SK-N-SH (cell line): ENCODE data around the gene PSMD10. TPM values are rescaled to one million over a fixed set of nuclear protein-coding genes. Genes with fewer than 3 reads are reported as not detected.

Experiments
- CTCF ChIA-PET: fragments of 300-600, 350-600 bp; formaldehyde crosslinking; extraction: SDS; loops from one replicate; lab custom pipeline; 2021; lab: Yijun Ruan, JAX
- POLR2A ChIA-PET: fragments of 350-600 bp; sonication (Branson Sonifier 250); formaldehyde crosslinking; extraction: SDS; loops from one replicate; lab custom pipeline; 2020; ENCODE audit warnings: antibody characterized with exemption, inconsistent platforms; lab: Yijun Ruan, JAX
- DNase-seq: peaks from one replicate; pipeline ENCODE4 v3.0.0; 2012
- H2AFZ ChIP-seq: fragments of 200-600 bp; sonication (generic); 2 replicates; pipeline ENCODE4 v1.8.1; 2016; ENCODE audit warnings: antibody characterized with exemption, mild to moderate bottlenecking, low read depth
- H3F3A ChIP-seq: fragments of 200-600 bp; sonication (generic); replicated peaks from 2 replicates; pipeline ENCODE3; 2016; ENCODE audit warnings: antibody characterized with exemption, mild to moderate bottlenecking; ENCODE audit not compliant: insufficient read depth
- H3K27ac ChIP-seq, 2 experiments: fragments of 200-500 bp in 1 of 2; fragments of 200-600 bp in 1 of 2; sonication (Bioruptor generic) in 1 of 2; sonication (generic), shearing (Covaris generic) in 1 of 2; 2 replicates each; pipeline versions ENCODE4 v1.5.1 to v1.6.1; 2014 to 2016; ENCODE audit warnings: low read depth in 2 of 2, inconsistent platforms in 1 of 2, low read length in 1 of 2, mild to moderate bottlenecking in 1 of 2, mixed read lengths in 1 of 2
- H3K27me3 ChIP-seq: fragments of 200-600 bp; sonication (generic), shearing (Covaris generic); 2 replicates; pipeline ENCODE4 v1.6.1; 2016; ENCODE audit warnings: mixed run types; ENCODE audit not compliant: insufficient read depth
- H3K36me3 ChIP-seq, 2 experiments: fragments of 200-500 bp in 1 of 2; fragments of 200-600 bp in 1 of 2; sonication (Bioruptor generic) in 1 of 2; sonication (generic) in 1 of 2; replicated peaks in 1 of 2; 2 replicates each; pipeline versions ENCODE3 to v1.5.1; 2014 to 2016; ENCODE audit warnings: low read length in 1 of 2, mild to moderate bottlenecking in 1 of 2; ENCODE audit not compliant: insufficient read depth in 2 of 2, control insufficient read depth in 1 of 2
- H3K4me1 ChIP-seq, 2 experiments: fragments of 200-500 bp in 1 of 2; fragments of 200-600 bp in 1 of 2; sonication (Bioruptor generic) in 1 of 2; sonication (generic), shearing (Covaris generic) in 1 of 2; 2 replicates each; pipeline versions ENCODE4 v1.5.1 to v1.6.1; 2014 to 2016; ENCODE audit warnings: low read depth in 1 of 2, low read length in 1 of 2, mixed run types in 1 of 2; ENCODE audit not compliant: insufficient read depth in 2 of 2, control insufficient read depth in 1 of 2
- H3K4me2 ChIP-seq: fragments of 200-600 bp; sonication (generic), shearing (Covaris generic); 2 replicates; pipeline ENCODE4 v1.6.1; 2017; ENCODE audit warnings: mixed run types
- H3K4me3 ChIP-seq, 2 experiments: fragments of 200-500 bp in 1 of 2; fragments of 200-600 bp in 1 of 2; sonication (Bioruptor generic) in 1 of 2; sonication (generic), shearing (Covaris generic) in 1 of 2; 2 replicates each; pipeline versions ENCODE4 v1.5.1 to v1.8.1; 2014 to 2016; ENCODE audit warnings: low read depth in 2 of 2, inconsistent platforms in 1 of 2, low read length in 1 of 2, mild to moderate bottlenecking in 1 of 2, mixed read lengths in 1 of 2, moderate library complexity in 1 of 2
- H3K79me2 ChIP-seq: fragments of 200-600 bp; sonication (generic); 2 replicates; pipeline ENCODE4 v1.8.1; 2017; ENCODE audit warnings: mild to moderate bottlenecking; ENCODE audit not compliant: insufficient read depth
- H3K9ac ChIP-seq: fragments of 200-600 bp; sonication (generic); 2 replicates; pipeline ENCODE4 v1.6.1; 2017; ENCODE audit warnings: mixed run types
- H3K9me2 ChIP-seq: fragments of 200-600 bp; sonication (generic); 2 replicates; pipeline ENCODE4 v1.6.1; 2017; ENCODE audit warnings: mixed run types
- H3K9me3 ChIP-seq: fragments of 200-600 bp; sonication (generic); 2 replicates; pipeline ENCODE4 v1.6.1; 2017; ENCODE audit warnings: mixed run types, mild to moderate bottlenecking, moderate library complexity
- H4K20me1 ChIP-seq: fragments of 200-600 bp; sonication (generic); 2 replicates; pipeline ENCODE4 v1.6.1; 2017; ENCODE audit warnings: mild to moderate bottlenecking, mixed run types; ENCODE audit not compliant: insufficient read depth
- ELF1 ChIP-seq: IDR thresholded peaks from 2 replicates; pipeline ENCODE4 v1.4.0; 2012
- EZH2phosphoT487 ChIP-seq: fragments of 200-600 bp; sonication (generic); IDR thresholded peaks from 2 replicates; pipeline ENCODE4 v1.6.1; 2017; ENCODE audit warnings: low read depth, mixed run types, mild to moderate bottlenecking, antibody characterized with exemption, moderate library complexity, borderline replicate concordance
- FOXJ3 ChIP-seq: sonication (generic); formaldehyde crosslinking; IDR thresholded peaks from 2 replicates; pipeline ENCODE4 v1.5.1; 2020; ENCODE audit warnings: mild to moderate bottlenecking, missing genetic modification reagents
- FOXM1 ChIP-seq: IDR thresholded peaks from 2 replicates; pipeline ENCODE4 v1.4.0; 2012; ENCODE audit warnings: low read depth, mild to moderate bottlenecking
- GATA2 ChIP-seq: sonication (generic); formaldehyde crosslinking; IDR thresholded peaks from 2 replicates; pipeline ENCODE4 v1.5.0; 2020; ENCODE audit warnings: mild to moderate bottlenecking, missing genetic modification reagents
- NFIC ChIP-seq: IDR thresholded peaks from 2 replicates; pipeline ENCODE4 v1.4.0; 2012; ENCODE audit warnings: borderline replicate concordance
- NRF1 ChIP-seq: IDR thresholded peaks from 2 replicates; pipeline ENCODE4 v1.6.1; 2012; ENCODE audit warnings: low read depth, mild to moderate bottlenecking, low read length
- POLR2AphosphoS5 ChIP-seq: IDR thresholded peaks from 2 replicates; pipeline ENCODE4 v1.6.1; 2012; ENCODE audit warnings: low read depth, low read length
- REST ChIP-seq: IDR thresholded peaks from 2 replicates; pipeline ENCODE4 v1.6.1; 2012; ENCODE audit warnings: mild to moderate bottlenecking, low read depth, low read length, moderate library complexity
- SIN3A ChIP-seq: IDR thresholded peaks from 2 replicates; pipeline ENCODE4 v1.6.1; 2012; ENCODE audit warnings: low read depth, mild to moderate bottlenecking, low read length, moderate library complexity, borderline replicate concordance
- TAF1 ChIP-seq: IDR thresholded peaks from 2 replicates; pipeline ENCODE4 v1.6.1; 2012; ENCODE audit warnings: low read depth, mild to moderate bottlenecking, low read length, moderate library complexity, borderline replicate concordance
- TCF12 ChIP-seq: IDR thresholded peaks from 2 replicates; pipeline ENCODE4 v1.4.0; 2012
- TEAD4 ChIP-seq: IDR thresholded peaks from 2 replicates; pipeline ENCODE4 v1.4.0; 2012; ENCODE audit warnings: mild to moderate bottlenecking, borderline replicate concordance; ENCODE audit not compliant: insufficient read depth
- WGBS: methylation state at CpG from one replicate; pipeline ENCODE4 v1.1.6; 2017; ENCODE audit warnings: low lambda C conversion rate; 5-methylcytosine and 5-hydroxymethylcytosine counted together
- polyA plus RNA-seq, 3 experiments: library from polyadenylated mRNA; depleted of rRNA; stranded (reverse); fragments of >200 nt; gene quantifications; 2 replicates each; pipeline ENCODE4 v1.2.3, GENCODE V29; 2012
- TF ChIP-seq, protein P1 (sequence below): fragments of 150-350 bp; IDR thresholded peaks from 2 replicates; pipeline ENCODE4 v1.6.1; 2016; ENCODE audit warnings: mild to moderate bottlenecking, low read depth, low read length

The PSMD10 gene
- polyA plus RNA-seq, 1 of the 3 experiments (the other 2 are of a cell fraction), result 53.0 TPM

- Histone ChIP-seq H2AFZ (no peak within 1 kb of the TSS), H3K9me3 (no peaks in the 10 kb centered on the region), H3K4me2 (no peak within 1 kb of the TSS), H3K27ac (no peak within 1 kb of the TSS), H3F3A (no peaks in the 10 kb centered on the region), H3K9me2 (no peaks in the 10 kb centered on the region), H3K27me3 (peaks cover 10% of the 10 kb centered on the region; the same call in 1 of the 2 replicates), H3K4me1 (no peaks in the 10 kb centered on the region), H3K9ac (no peak within 1 kb of the TSS), H4K20me1 (no peaks in the 10 kb centered on the region), H3K4me3 (no peak within 1 kb of the TSS), H3K36me3 (no peaks in the 10 kb centered on the region), H3K79me2 (no peaks in the 10 kb centered on the region)
- no peak for TF ChIP-seq TAF1
- TF ChIP-seq EZH2phosphoT487, result no peak
- TF ChIP-seq NFIC, result no peak
- TF ChIP-seq TCF12, result no peak
- no peak for TF ChIP-seq FOXM1
- no peak for TF ChIP-seq FOXJ3 (CRISPR knock-in tag)
- TF ChIP-seq REST, result no peak
- no peak for TF ChIP-seq ELF1
- no peak for TF ChIP-seq TEAD4
- no peak for TF ChIP-seq SIN3A
- TF ChIP-seq, protein P1, sequence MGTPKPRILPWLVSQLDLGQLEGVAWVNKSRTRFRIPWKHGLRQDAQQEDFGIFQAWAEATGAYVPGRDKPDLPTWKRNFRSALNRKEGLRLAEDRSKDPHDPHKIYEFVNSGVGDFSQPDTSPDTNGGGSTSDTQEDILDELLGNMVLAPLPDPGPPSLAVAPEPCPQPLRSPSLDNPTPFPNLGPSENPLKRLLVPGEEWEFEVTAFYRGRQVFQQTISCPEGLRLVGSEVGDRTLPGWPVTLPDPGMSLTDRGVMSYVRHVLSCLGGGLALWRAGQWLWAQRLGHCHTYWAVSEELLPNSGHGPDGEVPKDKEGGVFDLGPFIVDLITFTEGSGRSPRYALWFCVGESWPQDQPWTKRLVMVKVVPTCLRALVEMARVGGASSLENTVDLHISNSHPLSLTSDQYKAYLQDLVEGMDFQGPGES, result no peak
- no peak for TF ChIP-seq GATA2 (CRISPR knock-in tag)
- TF ChIP-seq POLR2AphosphoS5, result no peak
- TF ChIP-seq NRF1, result no peak
- ChIA-PET CTCF (no interaction called here), POLR2A (no interaction called here)
- whole genome bisulfite sequencing, result 39% methylated on average over 10 of the region's 10 CpGs
- DNase-seq, result no peak
Observed at GRCh38 chrX:108044554-108045256, 46.6 kb downstream of the PSMD10 start, which contains the start of gene VSIG1. Gene VSIG1, plus strand, starts transcription at chrX:108045065. Its CDS starts 66 bp downstream, at chrX:108045131.
